ENCODE results near the gene ZDBF2. TPM values are rescaled to one million over a fixed set of nuclear protein-coding genes. Genes with fewer than 3 reads are reported as not detected.

ZDBF2 gene
- total and polyA plus RNA-seq, 2 of the 8 experiments (the other 6 are each of a cell fraction or from before 2014, with no cell fraction given), result 1.5 to 17.2 TPM

DNA sequence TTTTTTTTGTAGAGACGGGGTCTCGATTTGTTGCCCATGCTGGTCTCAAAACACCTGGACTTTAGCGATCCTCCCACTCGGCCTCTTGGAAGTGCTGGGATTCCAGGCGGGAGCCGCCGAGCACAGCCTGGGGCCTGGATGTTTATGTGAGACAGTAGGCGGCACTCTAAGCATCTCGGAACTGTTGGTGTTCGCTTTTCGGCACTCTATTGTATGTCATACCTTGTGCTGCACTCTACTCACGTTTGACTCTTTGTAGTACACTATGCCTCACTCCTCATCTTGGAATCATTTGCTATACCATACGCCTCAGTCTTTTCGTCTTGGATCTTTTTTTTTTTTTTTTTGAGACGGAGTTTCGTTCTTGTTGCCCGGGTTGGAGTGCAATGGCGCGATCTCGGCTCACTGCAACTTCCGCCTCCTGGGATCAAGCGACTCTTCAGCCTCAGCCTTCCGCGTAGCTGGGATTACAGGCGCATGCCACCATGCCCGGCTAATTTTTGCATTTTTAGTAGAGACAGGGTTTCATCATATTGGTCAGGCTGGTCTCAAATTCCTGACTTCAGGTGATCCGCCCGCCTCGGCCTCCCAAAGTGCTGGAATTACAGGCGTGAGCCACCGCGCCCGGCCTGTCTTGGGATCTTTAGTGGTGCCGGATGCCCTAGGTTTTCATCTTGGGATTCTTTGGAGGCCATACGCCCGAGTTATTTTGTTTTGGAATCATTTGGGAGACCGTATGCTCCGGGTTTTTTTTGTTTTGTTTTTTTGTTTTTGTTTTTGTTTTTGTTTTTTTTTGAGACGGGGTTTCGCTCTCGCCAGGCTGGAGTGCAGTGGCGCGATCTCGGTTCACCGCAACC is 24.2 kb upstream of the ZDBF2 start:
- H3K27ac ChIP-seq (ENCODE audit: low read depth, low read length), result no peak overlapping the region
- CTCF ChIA-PET (ENCODE audit: partially characterized antibody), result interaction anchor here (0.7 to 2.4 kb wide), 6 partner anchors 9 to 376 kb away, joined by 3 to 11 read pairs (median 4); a partner anchor contains a TSS
- H4K5ac ChIP-seq (ENCODE audit: insufficient read length, low read depth, low read length), result no peak overlapping the region
- no peaks in the 10 kb centered on the region for H3K79me1 ChIP-seq (ENCODE audit: low read depth, low read length)
- no peak overlapping the region for H2BK120ac ChIP-seq (replicated peaks; ENCODE audit: low read depth, low read length)
- H4K20me1 ChIP-seq (replicated peaks in 1 of 2; ENCODE audit: control insufficient read depth in 1 of 2, insufficient read depth in 2 of 2, low read length in 2 of 2), result no peaks in the 10 kb centered on the region
- peaks cover 27 to 57% (median 51%) of the 10 kb centered on the region in 4 experiments for H3K27me3 ChIP-seq (replicated peaks in 1 of 4; ENCODE audit: control insufficient read depth in 3 of 4, extremely low read depth in 1 of 4, insufficient read depth in 3 of 4, low read length in 3 of 4)
- H2AFZ ChIP-seq (ENCODE audit: low read length), result no peak overlapping the region
- H3K9me3 ChIP-seq (ENCODE audit: insufficient read depth in 2 of 2, low read depth in 1 of 2, low read length in 1 of 2), result no peaks in the 10 kb centered on the region
- no peak overlapping the region for H3K23ac ChIP-seq (ENCODE audit: insufficient read length)
- peak overlapping the region; percentile 22 to 57 (median 46) for H3K4me3 ChIP-seq (ENCODE audit: extremely low read depth in 1 of 4, insufficient read depth in 2 of 4, low read depth in 3 of 4, low read length in 4 of 4)
- H3K4me2 ChIP-seq (ENCODE audit: insufficient read depth in 1 of 2, low read depth in 2 of 2, low read length in 2 of 2), result peak overlapping the region; percentile 58 to 87
- DNase-seq (ENCODE audit: low read depth in 1 of 2, low spot score in 2 of 2), result peak in 1 of 2 experiments; percentile 65
- peak overlapping the region; percentile 85; the same call in 1 of the 2 replicates for H2BK12ac ChIP-seq (ENCODE audit: low read depth, low read length)
- POLR2A ChIA-PET (ENCODE audit: partially characterized antibody), result interaction anchor here (0.7 to 1.1 kb wide), 3 partner anchors 24 to 87 kb away, joined by 3 read pairs; partner anchors contain the start of gene ZDBF2
- WGBS, 2 experiments (ENCODE audit: extremely low coverage in 1 of 2, insufficient coverage in 1 of 2, insufficient read length in 1 of 2, insufficient replicate concordance in 2 of 2, low coverage in 1 of 2, low lambda C conversion rate in 2 of 2, missing lambda C conversion rate in 1 of 2), result 32% methylated on average over 44 of the region's 45 CpGs; no CpG with 5 or more reads in 1 of the 2 experiments
- H4K91ac ChIP-seq (replicated peaks; ENCODE audit: insufficient read length, low read length), result no peak overlapping the region
- H3K14ac ChIP-seq (ENCODE audit: insufficient read length), result no peak overlapping the region
- no peak for FAIRE-seq
- H2AK5ac ChIP-seq (ENCODE audit: low read depth, low read length), result no peak overlapping the region
- peaks cover 2% of the 10 kb centered on the region; the same call in 1 of the 2 replicates for H3K23me2 ChIP-seq (ENCODE audit: low read depth, low read length)
- no peak overlapping the region for H4K8ac ChIP-seq (ENCODE audit: extremely low read depth, insufficient read depth, low read length)
- H2BK20ac ChIP-seq (ENCODE audit: low read length), result 0 out of 2 replicates have a peak overlapping the region, but pooled peaks have one; percentile 40
- no peaks in the 10 kb centered on the region for H3K36me3 ChIP-seq (ENCODE audit: control insufficient read depth in 2 of 4, insufficient read depth in 4 of 4, low read length in 3 of 4)
- no peak overlapping the region for H3K4ac ChIP-seq (replicated peaks; ENCODE audit: insufficient read length, low read depth, low read length)
- no peaks in the 10 kb centered on the region for H3K79me2 ChIP-seq (ENCODE audit: control insufficient read depth in 1 of 2, insufficient read depth in 2 of 2, low read length in 2 of 2)
- 0 out of 2 replicates have a peak overlapping the region, but pooled peaks have one; percentile 15 for H3K18ac ChIP-seq (ENCODE audit: extremely low read depth, low read length)
- H3K9ac ChIP-seq (replicated peaks in 1 of 4; ENCODE audit: extremely low read depth in 1 of 4, low read depth in 3 of 4, low read length in 3 of 4), result peak overlapping the region in 1 of 4 experiments; percentile 20; a peak in 2 of 7 replicates
- no peak overlapping the region for H3K56ac ChIP-seq (replicated peaks; ENCODE audit: insufficient read length, low read depth, low read length)
- H3K4me1 ChIP-seq (replicated peaks in 1 of 4; ENCODE audit: control insufficient read depth in 3 of 4, insufficient read depth in 4 of 4, low read length in 3 of 4), result peaks cover 0 to 5% (median under 1%) of the 10 kb centered on the region in 4 experiments; a peak in 2 of 7 replicates
- H2BK5ac ChIP-seq (ENCODE audit: low read depth, low read length), result no peak overlapping the region
- no peak overlapping the region for H2BK15ac ChIP-seq (ENCODE audit: low read length)
- TF ChIP-seq SIRT6 (IDR thresholded peaks at IDR 0.05; ENCODE audit: low read length), result no peak
- no peak for TF ChIP-seq KDM5A (IDR thresholded peaks at IDR 0.05; ENCODE audit: low read length)
- no peak for TF ChIP-seq EGR1 (IDR thresholded peaks at IDR 0.05; ENCODE audit: borderline replicate concordance, low read depth, low read length)
- TF ChIP-seq, protein P1, sequence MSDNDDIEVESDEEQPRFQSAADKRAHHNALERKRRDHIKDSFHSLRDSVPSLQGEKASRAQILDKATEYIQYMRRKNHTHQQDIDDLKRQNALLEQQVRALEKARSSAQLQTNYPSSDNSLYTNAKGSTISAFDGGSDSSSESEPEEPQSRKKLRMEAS (IDR thresholded peaks at IDR 0.05), result no peak
- no peak for TF ChIP-seq RXRA (IDR thresholded peaks at IDR 0.05; ENCODE audit: insufficient read depth, low read depth, low read length)
- no peak for TF ChIP-seq ZNF274 (IDR thresholded peaks at IDR 0.05; ENCODE audit: borderline replicate concordance, extremely low read depth, low read length)
- no peak for TF ChIP-seq SIN3A (conservative IDR thresholded peaks at IDR 0.05 in 1 of 2, IDR thresholded peaks at IDR 0.05 in 1 of 2; ENCODE audit: low read depth in 1 of 2, low read length in 2 of 2)
- no peak for TF ChIP-seq JUND (IDR thresholded peaks at IDR 0.05; ENCODE audit: low read length)
- no peak for TF ChIP-seq TCF12 (IDR thresholded peaks at IDR 0.05; ENCODE audit: low read depth, low read length)
- no peak for TF ChIP-seq SP4 (IDR thresholded peaks at IDR 0.05; ENCODE audit: low read length)
- no peak; a peak in 1 of 3 replicates for TF ChIP-seq POLR2A (IDR thresholded peaks at IDR 0.05; ENCODE audit: control extremely low read depth in 1 of 2, low read depth in 2 of 2, low read length in 2 of 2)

All from H1 (cell line).